BJ (cell line): ENCODE measurements around the gene RIC1. TPM values are rescaled to one million over a fixed set of nuclear protein-coding genes. Genes with fewer than 3 reads are reported as not detected.

Experiments used
- CTCF ChIA-PET: fragments of 350-600 bp; formaldehyde crosslinking; extraction: SDS; loops from one replicate; lab custom pipeline; 2021; ENCODE audit warnings: antibody characterized with exemption, inconsistent platforms; lab: Yijun Ruan, JAX
- POLR2A ChIA-PET: fragments of 300-600 bp; sonication (Branson Sonifier 250); formaldehyde crosslinking; extraction: SDS; loops from one replicate; lab custom pipeline; 2021; ENCODE audit warnings: antibody characterized with exemption; lab: Charles Lee
- DNase-seq: peaks from one replicate; pipeline ENCODE4 v3.0.0-alpha.2; 2011; ENCODE audit warnings: low read depth
- H3K27me3 ChIP-seq: 2 replicates; pipeline ENCODE4 v1.6.0; 2011; ENCODE audit warnings: low read length; ENCODE audit not compliant: control insufficient read depth, insufficient read depth
- H3K36me3 ChIP-seq: 2 replicates; pipeline ENCODE4 v1.5.1; 2011; ENCODE audit warnings: low read length; ENCODE audit not compliant: control insufficient read depth, insufficient read depth
- H3K4me3 ChIP-seq: 2 replicates; pipeline ENCODE4 v1.5.1; 2011; ENCODE audit warnings: low read depth, mild to moderate bottlenecking, control low read depth, low read length
- polyA plus RNA-seq: library from polyadenylated mRNA; depleted of rRNA; stranded (reverse); fragments of >200 nt; gene quantifications from 2 replicates; pipeline ENCODE4 v1.2.3, GENCODE V29; 2011
- TF ChIP-seq, protein P1 (sequence below): IDR thresholded peaks from 2 replicates; pipeline ENCODE4 v1.5.1; 2011; ENCODE audit warnings: low read depth, mild to moderate bottlenecking, control low read depth, inconsistent platforms, low read length, moderate library complexity; ENCODE audit not compliant: insufficient read depth

The RIC1 gene
- polyA plus RNA-seq, 1 experiment, result 52.3 TPM

DNA sequence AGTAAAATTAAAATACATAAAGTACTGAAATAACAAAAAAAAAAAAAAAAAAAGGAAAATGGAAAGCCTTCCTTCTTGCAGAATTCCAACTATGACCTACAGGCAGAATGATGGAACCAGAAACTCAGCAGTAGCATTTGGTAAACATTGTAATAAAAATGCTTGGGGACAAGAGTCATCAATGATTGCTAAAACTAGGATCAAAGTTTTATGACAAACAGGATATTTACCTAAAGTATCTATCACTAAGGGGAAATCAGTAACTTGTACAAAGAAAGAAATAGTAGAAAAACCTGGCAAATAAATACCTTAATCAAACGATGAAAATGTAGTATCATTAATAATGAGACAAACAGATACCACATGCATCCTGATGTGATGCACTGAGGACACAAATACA is 186.6 kb downstream of the RIC1 start:
- TF ChIP-seq, protein P1, sequence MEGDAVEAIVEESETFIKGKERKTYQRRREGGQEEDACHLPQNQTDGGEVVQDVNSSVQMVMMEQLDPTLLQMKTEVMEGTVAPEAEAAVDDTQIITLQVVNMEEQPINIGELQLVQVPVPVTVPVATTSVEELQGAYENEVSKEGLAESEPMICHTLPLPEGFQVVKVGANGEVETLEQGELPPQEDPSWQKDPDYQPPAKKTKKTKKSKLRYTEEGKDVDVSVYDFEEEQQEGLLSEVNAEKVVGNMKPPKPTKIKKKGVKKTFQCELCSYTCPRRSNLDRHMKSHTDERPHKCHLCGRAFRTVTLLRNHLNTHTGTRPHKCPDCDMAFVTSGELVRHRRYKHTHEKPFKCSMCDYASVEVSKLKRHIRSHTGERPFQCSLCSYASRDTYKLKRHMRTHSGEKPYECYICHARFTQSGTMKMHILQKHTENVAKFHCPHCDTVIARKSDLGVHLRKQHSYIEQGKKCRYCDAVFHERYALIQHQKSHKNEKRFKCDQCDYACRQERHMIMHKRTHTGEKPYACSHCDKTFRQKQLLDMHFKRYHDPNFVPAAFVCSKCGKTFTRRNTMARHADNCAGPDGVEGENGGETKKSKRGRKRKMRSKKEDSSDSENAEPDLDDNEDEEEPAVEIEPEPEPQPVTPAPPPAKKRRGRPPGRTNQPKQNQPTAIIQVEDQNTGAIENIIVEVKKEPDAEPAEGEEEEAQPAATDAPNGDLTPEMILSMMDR, result no peak
- POLR2A ChIA-PET, result no interaction called here
- Histone ChIP-seq H3K36me3 (no peaks in the 10 kb centered on the region), H3K4me3 (no peak overlapping the region), H3K27me3 (no peaks in the 10 kb centered on the region)
- DNase-seq, result no peak
- CTCF ChIA-PET, result no interaction called here

GRCh38 chr9:5817862-5818261 is 189.0 kb downstream of the RIC1 start:
- DNase-seq, result peak; percentile 35
- no peaks in the 10 kb centered on the region for H3K36me3 ChIP-seq
- H3K27me3 ChIP-seq, result no peaks in the 10 kb centered on the region
- H3K4me3 ChIP-seq, result no peak overlapping the region
- ChIA-PET POLR2A (no interaction called here), CTCF (interaction anchor here (0.7 to 1.7 kb wide), 4 partner anchors 10 to 17 kb away, joined by 3 to 9 read pairs (median 4); partner anchors contain the start of gene ERMP1)
- TF ChIP-seq, protein P1, result no peak

DNA sequence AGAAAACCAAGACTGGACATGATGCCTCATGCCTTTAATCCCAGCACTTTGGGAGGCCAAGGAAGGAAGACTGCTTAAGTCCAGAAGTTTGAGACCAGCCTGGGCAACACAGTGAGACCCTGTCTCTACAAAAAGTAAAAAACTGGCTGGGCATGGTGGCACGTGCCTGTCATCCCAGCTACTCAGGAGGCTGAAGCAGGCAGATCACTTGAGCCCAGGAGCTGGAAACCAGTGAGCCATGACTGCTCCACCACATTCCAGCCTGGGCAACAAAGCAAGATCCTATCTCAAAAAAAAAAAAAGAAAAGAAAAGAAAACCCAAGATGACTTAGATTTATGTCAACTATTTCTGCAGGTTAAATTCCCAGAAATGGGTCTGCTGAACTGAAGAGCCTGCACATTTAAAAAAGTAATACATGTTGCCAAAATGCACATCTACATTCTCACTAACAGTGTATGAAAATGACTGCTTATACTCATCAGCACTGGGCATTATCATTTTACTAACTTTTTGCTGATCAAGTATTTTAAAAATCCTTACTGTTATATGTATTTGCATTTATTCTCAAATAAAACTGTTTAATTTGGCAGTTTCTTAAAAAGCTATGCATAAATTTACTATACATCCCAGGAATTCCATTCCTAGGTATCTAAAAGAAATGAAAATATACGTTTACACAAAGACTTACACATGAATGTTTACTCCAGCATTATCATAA is 189.7 kb downstream of the RIC1 start:
- ChIA-PET POLR2A (no interaction called here), CTCF (interaction anchor here (0.7 to 1.7 kb wide), 3 partner anchors 10 to 17 kb away, joined by 3 to 9 read pairs (median 5); partner anchors contain the start of gene ERMP1)
- Histone ChIP-seq H3K4me3 (no peak overlapping the region), H3K36me3 (no peaks in the 10 kb centered on the region), H3K27me3 (no peaks in the 10 kb centered on the region)
- TF ChIP-seq, protein P1, result no peak
- no peak for DNase-seq

DNA sequence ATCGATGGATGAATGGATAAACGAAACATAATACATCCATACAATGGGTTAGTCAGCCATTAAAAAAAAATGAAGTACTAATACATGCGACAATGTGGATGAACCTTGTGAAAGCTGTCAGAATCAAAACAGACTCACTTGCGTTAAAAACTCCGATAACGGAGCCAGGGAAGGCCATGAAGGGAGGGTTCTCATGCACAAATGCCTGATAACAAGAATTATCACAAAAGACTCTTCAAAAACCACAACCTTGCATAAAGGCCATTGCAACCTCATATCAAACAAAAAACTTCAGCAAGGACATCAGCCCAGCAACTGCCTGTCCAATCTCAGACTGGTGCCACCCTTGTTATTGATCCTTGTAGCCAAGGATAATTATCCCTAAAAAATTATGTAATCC is 190.3 kb downstream of the RIC1 start:
- H3K27me3 ChIP-seq, result no peaks in the 10 kb centered on the region
- CTCF ChIA-PET, result interaction anchor here (3.8 kb wide), 1 partner anchor 14 kb away, joined by 23 read pairs; the partner anchor contains the start of gene ERMP1
- no peak for DNase-seq
- TF ChIP-seq, protein P1, result no peak
- POLR2A ChIA-PET, result no interaction called here
- H3K36me3 ChIP-seq, result no peaks in the 10 kb centered on the region
- no peak overlapping the region for H3K4me3 ChIP-seq

GRCh38 chr9:5820425-5820824 is 191.5 kb downstream of the RIC1 start:
- no peak for DNase-seq
- CTCF ChIA-PET, result interaction anchor here (3.8 kb wide), 1 partner anchor 13 kb away, joined by 23 read pairs; the partner anchor contains the start of gene ERMP1
- no peak overlapping the region for H3K4me3 ChIP-seq
- no peaks in the 10 kb centered on the region for H3K36me3 ChIP-seq
- POLR2A ChIA-PET, result no interaction called here
- TF ChIP-seq, protein P1, result no peak
- H3K27me3 ChIP-seq, result no peaks in the 10 kb centered on the region
